ENCODE data around the gene EHMT1.

Gene EHMT1

GRCh38 chr9:137781906-137782585 lies 163.2 kb downstream of the EHMT1 start:
- Histone ChIP-seq H3K27me3 (ENCODE audit: insufficient read depth, low read length) (no peaks in the 10 kb centered on the region), H3K36me3 (ENCODE audit: insufficient read depth, low read length) (peaks cover 88% of the 10 kb centered on the region)
- TF ChIP-seq EZH2 (IDR thresholded peaks at IDR 0.05; ENCODE audit: borderline replicate concordance, low read length) (no peak), CTCF (IDR thresholded peaks at IDR 0.05; ENCODE audit: low read length) (no peak)

GRCh38 chr9:137783521-137783920 lies 164.7 kb downstream of the EHMT1 start:
- Histone ChIP-seq H3K4me2 (ENCODE audit: low read length) (no peak overlapping the region), H3F3A (ENCODE audit: insufficient read depth, low read length) (no peaks in the 10 kb centered on the region), H3K79me2 (ENCODE audit: insufficient read depth, low read length) (no peaks in the 10 kb centered on the region), H3K27ac (ENCODE audit: low read depth, low read length, poor library complexity, severe bottlenecking) (no peak overlapping the region), H3K9me2 (ENCODE audit: low read depth, low read length) (no peaks in the 10 kb centered on the region), H3K9me3 (ENCODE audit: low read length) (no peaks in the 10 kb centered on the region), H2AFZ (ENCODE audit: low read length) (no peak overlapping the region), H3K9ac (ENCODE audit: low read length) (no peak overlapping the region), H3K4me3 (ENCODE audit: low read depth, low read length, poor library complexity, severe bottlenecking) (no peak overlapping the region), H3K27me3 (ENCODE audit: insufficient read depth, low read length) (no peaks in the 10 kb centered on the region), H4K20me1 (ENCODE audit: insufficient read depth, low read length) (no peaks in the 10 kb centered on the region), H3K4me1 (ENCODE audit: insufficient read depth, low read length, severe bottlenecking) (no peaks in the 10 kb centered on the region), H3K36me3 (ENCODE audit: insufficient read depth, low read length) (peaks cover 88% of the 10 kb centered on the region)
- TF ChIP-seq CTCF (IDR thresholded peaks at IDR 0.05; ENCODE audit: low read length) (no peak), EZH2 (IDR thresholded peaks at IDR 0.05; ENCODE audit: borderline replicate concordance, low read length) (no peak)

More at GRCh38 chr9:137781906-137782585, 163.2 kb downstream of the EHMT1 start:
- H3K4me1 ChIP-seq (ENCODE audit: insufficient read depth, low read length, severe bottlenecking) = no peaks in the 10 kb centered on the region
- no peak overlapping the region for H3K4me3 ChIP-seq (ENCODE audit: low read depth, low read length, poor library complexity, severe bottlenecking)
- H3K9ac ChIP-seq (ENCODE audit: low read length) = no peak overlapping the region
- no peaks in the 10 kb centered on the region for H3K9me2 ChIP-seq (ENCODE audit: low read depth, low read length)
- no peak overlapping the region for H2AFZ ChIP-seq (ENCODE audit: low read length)
- no peak overlapping the region for H3K27ac ChIP-seq (ENCODE audit: low read depth, low read length, poor library complexity, severe bottlenecking)
- H3F3A ChIP-seq (ENCODE audit: insufficient read depth, low read length) = no peaks in the 10 kb centered on the region
- H4K20me1 ChIP-seq (ENCODE audit: insufficient read depth, low read length) = no peaks in the 10 kb centered on the region
- no peaks in the 10 kb centered on the region for H3K79me2 ChIP-seq (ENCODE audit: insufficient read depth, low read length)
- no peaks in the 10 kb centered on the region for H3K9me3 ChIP-seq (ENCODE audit: low read length)
- H3K4me2 ChIP-seq (ENCODE audit: low read length) = no peak overlapping the region

GRCh38 chr9:137784046-137784445 lies 165.2 kb downstream of the EHMT1 start:
- Histone ChIP-seq H4K20me1 (ENCODE audit: insufficient read depth, low read length) (no peaks in the 10 kb centered on the region), H3K4me1 (ENCODE audit: insufficient read depth, low read length, severe bottlenecking) (no peaks in the 10 kb centered on the region), H3K4me2 (ENCODE audit: low read length) (no peak overlapping the region), H3K4me3 (ENCODE audit: low read depth, low read length, poor library complexity, severe bottlenecking) (no peak overlapping the region), H3K79me2 (ENCODE audit: insufficient read depth, low read length) (no peaks in the 10 kb centered on the region), H3K36me3 (ENCODE audit: insufficient read depth, low read length) (peaks cover 88% of the 10 kb centered on the region), H3K9ac (ENCODE audit: low read length) (no peak overlapping the region), H3K9me2 (ENCODE audit: low read depth, low read length) (no peaks in the 10 kb centered on the region), H3K27me3 (ENCODE audit: insufficient read depth, low read length) (no peaks in the 10 kb centered on the region), H2AFZ (ENCODE audit: low read length) (no peak overlapping the region), H3K27ac (ENCODE audit: low read depth, low read length, poor library complexity, severe bottlenecking) (no peak overlapping the region), H3F3A (ENCODE audit: insufficient read depth, low read length) (no peaks in the 10 kb centered on the region), H3K9me3 (ENCODE audit: low read length) (no peaks in the 10 kb centered on the region)
- TF ChIP-seq EZH2 (IDR thresholded peaks at IDR 0.05; ENCODE audit: borderline replicate concordance, low read length) (no peak), CTCF (IDR thresholded peaks at IDR 0.05; ENCODE audit: low read length) (no peak)

Data from OCI-LY1 (cell line).